ENCODE data around the gene KIFAP3.
"Not testable (repeated sequence)": the region's sequence is repeated elsewhere in the genome, so short reads cannot be mapped to it uniquely, and the experiment has no call there.

Gene KIFAP3

GRCh38 chr1:170063109-170063826 lies 11.2 kb downstream of the KIFAP3 start:
- no peak for DNase-seq (ENCODE audit: low read depth in 1 of 2, low spot score in 1 of 2)

GRCh38 chr1:170061676-170062075 lies 12.8 kb downstream of the KIFAP3 start:
- DNase-seq (ENCODE audit: low read depth in 1 of 2, low spot score in 1 of 2) = not testable (repeated sequence)

GRCh38 chr1:170060015-170060520 lies 14.4 kb downstream of the KIFAP3 start:
- DNase-seq (ENCODE audit: low read depth in 1 of 2, low spot score in 1 of 2) = not testable (repeated sequence)

DNA sequence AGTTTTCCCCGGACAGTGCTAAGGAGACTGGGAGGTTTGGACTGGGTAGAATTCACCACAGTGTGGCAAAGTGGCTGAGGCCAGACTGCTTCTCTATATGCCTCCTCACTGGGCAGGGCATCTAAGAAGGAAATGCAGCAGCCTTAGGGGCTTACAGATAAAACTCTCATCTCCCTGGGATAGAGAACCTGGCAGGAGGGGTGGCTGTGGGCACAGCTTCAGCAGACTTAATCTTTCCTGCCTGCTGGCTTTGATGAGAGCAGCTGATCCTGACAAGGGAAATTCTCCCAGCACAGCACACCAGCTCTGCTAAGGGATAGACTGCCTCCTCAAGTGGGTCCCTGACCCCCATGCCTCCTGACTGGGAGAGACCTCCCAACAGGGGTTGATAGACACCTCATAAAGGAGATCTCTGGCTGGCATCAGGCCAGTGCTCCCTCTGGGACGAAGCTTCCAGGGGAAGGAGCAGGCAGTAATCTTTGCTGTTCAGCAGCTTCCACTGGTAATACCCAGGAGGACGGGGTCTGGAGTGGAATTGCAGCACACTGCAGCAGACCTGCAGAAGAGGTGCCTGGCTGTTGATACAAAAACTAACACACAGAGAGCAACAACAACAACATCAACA lies 25.2 kb downstream of the KIFAP3 start:
- DNase-seq (ENCODE audit: low read depth in 1 of 2, low spot score in 1 of 2) = no peak

DNA sequence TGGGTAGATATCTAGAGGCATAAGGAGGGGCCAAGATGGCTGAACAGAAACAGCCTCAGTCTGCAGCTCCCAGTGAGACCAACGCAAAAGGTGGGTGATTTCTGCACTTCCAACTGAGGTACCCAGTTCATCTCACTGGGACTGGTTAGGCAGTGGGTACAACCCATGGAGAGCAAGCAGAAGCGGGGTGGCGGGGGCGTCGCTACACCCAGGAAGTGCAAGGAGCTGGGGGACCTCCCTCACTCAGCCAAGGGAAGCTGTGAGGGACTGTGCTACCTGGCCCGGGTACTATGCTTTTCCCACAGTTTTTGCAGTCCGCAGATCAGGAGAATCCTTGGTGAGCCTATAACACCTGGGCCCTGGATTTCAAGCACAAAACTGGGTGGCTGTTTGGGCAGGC lies 26.0 kb downstream of the KIFAP3 start:
- DNase-seq (ENCODE audit: low read depth in 1 of 2, low spot score in 1 of 2) = no peak

DNA sequence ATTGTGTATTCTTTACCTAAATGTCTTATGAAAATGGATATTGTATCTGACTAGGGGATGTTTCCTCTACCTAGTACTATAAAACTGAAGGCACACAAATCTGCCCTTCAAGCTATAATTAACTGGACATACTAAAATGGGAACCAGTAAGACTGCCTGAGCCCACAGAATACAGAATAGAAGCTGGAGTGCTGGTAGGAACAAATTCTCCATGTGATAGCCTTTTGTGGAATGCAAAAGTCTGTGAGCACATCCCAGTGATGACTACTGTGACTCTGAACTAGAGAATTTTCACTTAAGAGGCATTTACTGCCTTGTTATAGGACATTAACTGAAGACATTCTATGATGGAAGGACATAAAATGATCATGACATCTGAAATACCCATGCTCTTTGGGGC lies 30.3 kb downstream of the KIFAP3 start:
- DNase-seq (ENCODE audit: low read depth in 1 of 2, low spot score in 1 of 2) = no peak

DNA sequence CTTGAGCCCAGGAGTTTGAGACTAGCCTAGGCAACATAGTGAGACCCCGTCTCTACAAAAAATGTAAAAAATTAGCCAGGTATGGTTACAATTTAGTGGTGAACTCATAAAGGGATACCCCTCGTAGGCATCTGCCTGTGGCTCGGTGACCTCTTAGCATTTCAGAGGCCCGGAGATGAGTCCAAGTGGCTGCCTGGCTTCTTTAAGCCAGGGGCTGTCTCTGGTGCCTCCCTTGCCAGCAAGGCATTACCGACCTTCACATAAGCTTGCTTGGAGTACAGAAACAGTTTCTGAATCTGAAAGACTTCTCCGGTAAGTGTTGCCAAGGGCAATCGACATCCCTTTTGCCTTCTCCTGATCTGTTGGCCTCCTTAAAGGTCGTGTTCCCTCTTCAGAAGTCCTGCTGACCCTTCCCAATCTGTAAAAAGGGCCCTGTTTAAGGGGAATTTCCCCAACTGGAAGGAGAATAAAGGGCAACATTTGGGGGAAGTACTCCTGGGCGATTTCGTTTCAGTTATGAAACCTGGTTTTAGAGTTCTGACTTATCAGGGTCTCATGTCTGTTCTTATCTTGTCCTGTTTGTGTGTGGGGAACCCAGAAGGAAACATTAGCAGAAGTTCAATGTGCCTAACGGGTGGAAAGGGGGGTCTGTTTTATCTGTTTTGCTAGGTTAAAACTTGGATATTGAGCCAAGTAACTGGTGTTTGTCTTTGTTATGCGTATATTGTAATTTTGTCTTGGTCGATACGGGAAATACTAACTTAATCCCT lies 32.9 kb downstream of the KIFAP3 start:
- no peak for DNase-seq (ENCODE audit: low read depth in 1 of 2, low spot score in 1 of 2)

DNA sequence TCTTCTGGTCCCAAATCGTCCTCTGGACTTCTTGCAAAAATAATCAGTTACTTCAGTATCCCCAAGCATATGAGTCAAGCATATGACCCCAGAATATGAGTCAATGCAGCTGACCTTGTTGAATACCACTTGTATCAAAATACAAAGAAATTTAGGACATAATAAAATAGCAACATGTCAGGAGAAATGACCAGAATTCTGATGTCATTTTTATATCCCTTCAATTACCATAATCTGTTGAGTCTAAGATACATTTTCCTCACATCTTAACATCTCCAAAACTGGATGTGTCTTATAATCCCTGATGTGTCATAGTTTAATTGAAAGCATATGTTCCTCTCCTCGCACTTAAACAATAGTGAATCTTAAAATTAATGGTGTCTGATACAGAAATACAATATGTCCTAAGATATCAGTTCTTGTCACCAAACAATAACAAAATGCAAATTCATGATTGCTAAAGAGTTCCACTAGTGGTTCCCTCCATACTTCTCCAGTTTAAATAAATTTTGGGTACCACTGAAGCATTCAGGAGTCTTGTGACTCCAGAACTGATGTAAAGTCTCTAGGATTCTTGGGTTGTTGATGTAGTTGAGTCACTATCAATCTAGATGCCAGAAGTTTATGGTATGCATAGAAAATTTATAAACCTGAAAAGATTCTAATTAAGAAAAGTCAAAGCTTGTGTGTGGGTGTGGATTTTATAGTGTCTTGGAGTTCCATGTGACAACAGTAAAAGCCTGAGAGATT lies 41.8 kb downstream of the KIFAP3 start:
- no peak for DNase-seq (ENCODE audit: low read depth in 1 of 2, low spot score in 1 of 2)

GRCh38 chr1:170030212-170030611 lies 44.3 kb downstream of the KIFAP3 start:
- DNase-seq (ENCODE audit: low read depth in 1 of 2, low spot score in 1 of 2) = no peak

- DNase-seq (ENCODE audit: low read depth in 1 of 2, low spot score in 1 of 2) = no peak
Observed at GRCh38 chr1:170027760-170028159, 46.7 kb downstream of the KIFAP3 start.

DNA sequence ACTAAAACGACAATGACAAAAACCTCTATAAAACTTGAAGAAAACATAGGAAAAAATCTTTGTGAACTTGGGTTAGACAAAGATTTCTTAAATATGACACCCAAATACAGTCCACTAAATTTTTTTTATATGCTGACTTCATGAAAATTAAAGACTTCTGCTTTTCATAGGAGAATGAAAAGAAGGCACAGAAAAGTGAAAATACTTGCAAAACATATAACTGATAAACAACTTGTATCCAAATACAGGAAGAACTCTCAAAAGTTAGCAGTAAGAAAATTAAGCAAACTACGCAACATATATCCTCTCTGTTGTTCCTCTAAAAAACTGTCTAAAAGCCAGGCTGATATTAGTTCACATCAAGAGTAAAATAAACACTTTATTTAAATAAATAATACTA lies 53.6 kb downstream of the KIFAP3 start:
- no peak for DNase-seq (ENCODE audit: low read depth in 1 of 2, low spot score in 1 of 2)

DNA sequence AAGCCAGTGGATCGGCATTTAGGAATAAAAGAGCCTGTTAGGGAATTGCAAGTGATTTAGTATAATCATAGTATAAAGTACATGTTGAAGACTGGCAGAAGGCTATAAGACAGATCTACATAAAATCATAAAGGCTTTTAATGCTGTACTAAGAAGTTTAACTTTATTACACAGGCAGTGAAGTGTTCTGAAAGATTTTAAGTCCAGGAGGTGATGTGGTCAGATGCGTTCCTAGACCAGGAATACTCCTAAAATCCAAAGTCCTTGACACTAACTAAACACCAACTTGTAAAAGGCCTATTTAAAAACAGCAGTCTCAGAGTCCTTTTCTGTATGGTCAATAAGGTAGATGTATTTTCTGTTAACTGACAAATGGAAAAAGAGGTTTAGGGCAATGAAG lies 57.0 kb downstream of the KIFAP3 start:
- no peak for DNase-seq (ENCODE audit: low read depth in 1 of 2, low spot score in 1 of 2)

DNA sequence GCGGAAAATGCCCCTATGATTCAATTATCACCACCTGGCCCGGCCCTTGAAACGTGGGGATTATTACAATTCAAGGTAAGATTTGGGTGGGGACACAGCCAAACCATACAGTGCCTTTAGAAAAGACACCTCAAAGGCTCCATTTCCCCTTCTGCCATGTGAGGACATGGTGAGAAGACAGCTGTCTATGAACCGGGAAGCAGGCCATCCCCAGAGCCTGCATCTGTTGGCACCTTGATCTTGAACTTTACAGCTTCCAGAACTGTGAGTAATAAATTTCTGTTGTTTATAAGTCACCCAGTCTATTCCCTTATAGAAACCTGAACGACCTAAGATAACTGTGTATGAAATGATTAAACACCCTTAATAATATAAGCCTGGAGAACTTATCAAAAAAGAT lies 61.6 kb downstream of the KIFAP3 start:
- DNase-seq (ENCODE audit: low read depth in 1 of 2, low spot score in 1 of 2) = no peak

DNA sequence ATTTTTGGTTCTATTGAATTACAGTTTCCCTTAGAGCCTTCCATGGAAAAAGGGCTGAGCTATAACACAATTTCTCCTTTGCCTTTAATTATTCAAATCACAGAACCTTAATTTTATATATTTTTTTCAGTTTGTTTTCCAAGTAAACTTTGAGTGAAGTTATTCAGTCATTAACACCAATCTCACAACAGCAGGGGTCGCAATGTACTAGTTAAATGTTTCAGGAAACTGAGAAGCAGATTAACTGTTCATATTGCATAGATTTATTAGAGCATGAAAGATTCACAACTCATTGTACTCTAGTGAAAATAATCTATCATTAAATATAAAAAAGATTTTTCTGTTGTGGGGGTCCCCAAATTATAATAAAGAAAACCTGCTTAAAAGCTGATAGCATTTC lies 64.1 kb downstream of the KIFAP3 start:
- no peak for DNase-seq (ENCODE audit: low read depth in 1 of 2, low spot score in 1 of 2)

GRCh38 chr1:170009551-170009950 lies 64.9 kb downstream of the KIFAP3 start:
- DNase-seq (ENCODE audit: low read depth in 1 of 2, low spot score in 1 of 2) = no peak

DNA sequence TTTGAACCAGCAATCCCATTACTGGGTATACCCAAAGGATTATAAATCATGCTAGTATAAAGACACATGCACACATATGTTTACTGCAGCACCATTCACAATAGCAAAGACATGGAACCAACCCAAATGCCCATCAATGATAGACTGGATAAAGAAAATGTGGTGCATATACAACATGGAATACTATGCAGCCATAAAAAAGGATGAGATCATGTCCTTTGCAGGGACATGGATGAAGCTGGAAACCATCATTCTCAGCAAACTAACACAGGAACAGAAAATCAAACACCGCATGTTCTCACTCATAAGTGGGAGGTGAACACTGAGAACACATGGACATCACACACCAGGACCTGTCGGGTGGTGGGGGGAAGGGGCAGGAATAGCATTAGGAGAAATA lies 65.8 kb downstream of the KIFAP3 start:
- DNase-seq (ENCODE audit: low read depth in 1 of 2, low spot score in 1 of 2) = not testable (repeated sequence)

GRCh38 chr1:170003270-170003835 lies 71.1 kb downstream of the KIFAP3 start:
- not testable (repeated sequence) for DNase-seq (ENCODE audit: low read depth in 1 of 2, low spot score in 1 of 2)

DNA sequence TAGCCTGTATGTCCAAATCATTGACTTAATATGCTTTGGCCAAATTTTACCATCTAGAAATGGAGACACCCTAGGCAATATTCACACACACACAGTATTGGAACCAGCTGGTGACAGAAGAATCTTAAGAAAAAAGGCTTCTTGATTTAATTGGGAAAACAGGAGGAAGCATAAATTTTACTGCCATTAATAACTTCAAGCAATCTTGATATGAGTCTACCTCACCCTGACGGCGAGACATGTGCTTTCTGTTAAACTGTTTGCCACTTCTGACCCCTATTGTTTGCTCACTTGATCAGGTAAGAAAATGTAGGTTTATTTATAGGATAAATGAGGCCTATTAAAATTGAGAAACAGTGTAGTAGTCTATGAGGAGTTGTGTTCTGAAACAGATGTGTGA lies 73.2 kb downstream of the KIFAP3 start:
- DNase-seq (ENCODE audit: low read depth in 1 of 2, low spot score in 1 of 2) = no peak

DNA sequence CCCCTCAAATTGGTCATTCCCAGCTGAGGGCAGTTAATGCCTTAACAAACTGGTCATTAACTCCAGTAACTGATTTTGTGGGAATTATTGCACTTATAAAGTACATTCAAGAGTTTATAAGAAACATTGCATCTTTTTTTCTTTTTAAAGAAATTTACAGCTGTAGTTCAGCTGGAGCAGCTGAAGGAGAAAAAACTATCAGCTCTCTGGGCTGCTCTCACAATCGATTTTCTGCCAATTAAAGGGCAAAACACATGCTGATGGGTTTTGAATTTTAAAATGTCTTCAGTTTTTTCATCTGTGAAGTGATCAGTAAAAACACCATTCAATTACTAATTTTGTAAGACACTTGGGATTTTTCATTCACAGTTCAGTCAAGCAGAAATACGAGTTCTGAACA lies 74.7 kb downstream of the KIFAP3 start:
- DNase-seq (ENCODE audit: low read depth in 1 of 2, low spot score in 1 of 2) = no peak

DNA sequence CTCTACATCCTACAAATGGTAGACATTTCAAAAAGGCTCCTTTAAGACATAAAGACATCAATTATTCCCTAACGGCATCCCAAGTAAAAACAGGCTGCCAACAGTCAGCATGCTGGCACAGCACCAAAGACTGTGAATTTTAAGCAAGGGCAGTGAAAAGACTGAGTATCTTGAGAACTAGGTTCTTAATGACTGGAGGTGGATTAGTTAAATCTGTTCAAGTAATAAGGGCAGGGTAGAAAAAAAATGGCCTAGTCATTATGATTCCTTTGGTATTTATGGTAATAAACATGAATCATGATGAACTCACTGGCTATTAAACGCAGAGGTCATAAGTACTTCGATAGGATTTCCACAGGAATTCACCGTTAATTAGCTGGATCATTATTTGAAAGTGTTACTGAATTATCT lies 75.2 kb downstream of the KIFAP3 start:
- no peak for DNase-seq (ENCODE audit: low read depth in 1 of 2, low spot score in 1 of 2)

- no peak for DNase-seq (ENCODE audit: low read depth in 1 of 2, low spot score in 1 of 2)
Observed at GRCh38 chr1:169995993-169996392, 78.5 kb downstream of the KIFAP3 start.
